Measurements from ENCODE around the gene PADI3. TPM values are rescaled to one million over a fixed set of nuclear protein-coding genes. Genes with fewer than 3 reads are reported as not detected.

PADI3 gene
- total and polyA plus RNA-seq, 2 of the 13 experiments (the other 11 are each of a cell fraction or from before 2014, with no cell fraction given), result not detected

DNA sequence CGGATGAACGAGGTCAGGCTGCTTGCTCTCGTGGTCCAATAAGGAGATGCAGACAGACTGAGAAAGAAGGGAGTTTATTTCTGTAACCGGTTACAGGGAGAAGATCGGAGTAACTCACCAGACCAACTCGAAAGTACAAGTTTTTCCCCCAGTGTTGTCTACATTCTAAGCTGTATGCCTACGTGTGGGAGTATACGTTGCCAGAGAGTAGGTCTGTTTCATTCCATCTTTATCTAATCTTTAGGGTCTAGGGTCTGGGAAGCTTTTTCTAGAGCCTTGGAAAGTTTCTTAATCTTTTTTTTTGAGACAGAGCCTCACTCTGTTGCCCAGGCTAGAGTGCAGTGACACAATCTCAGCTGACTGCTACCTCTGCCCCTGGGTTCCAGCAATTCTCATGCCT, 48.7 kb upstream of the PADI3 start (continued):
- TF ChIP-seq, protein P1, sequence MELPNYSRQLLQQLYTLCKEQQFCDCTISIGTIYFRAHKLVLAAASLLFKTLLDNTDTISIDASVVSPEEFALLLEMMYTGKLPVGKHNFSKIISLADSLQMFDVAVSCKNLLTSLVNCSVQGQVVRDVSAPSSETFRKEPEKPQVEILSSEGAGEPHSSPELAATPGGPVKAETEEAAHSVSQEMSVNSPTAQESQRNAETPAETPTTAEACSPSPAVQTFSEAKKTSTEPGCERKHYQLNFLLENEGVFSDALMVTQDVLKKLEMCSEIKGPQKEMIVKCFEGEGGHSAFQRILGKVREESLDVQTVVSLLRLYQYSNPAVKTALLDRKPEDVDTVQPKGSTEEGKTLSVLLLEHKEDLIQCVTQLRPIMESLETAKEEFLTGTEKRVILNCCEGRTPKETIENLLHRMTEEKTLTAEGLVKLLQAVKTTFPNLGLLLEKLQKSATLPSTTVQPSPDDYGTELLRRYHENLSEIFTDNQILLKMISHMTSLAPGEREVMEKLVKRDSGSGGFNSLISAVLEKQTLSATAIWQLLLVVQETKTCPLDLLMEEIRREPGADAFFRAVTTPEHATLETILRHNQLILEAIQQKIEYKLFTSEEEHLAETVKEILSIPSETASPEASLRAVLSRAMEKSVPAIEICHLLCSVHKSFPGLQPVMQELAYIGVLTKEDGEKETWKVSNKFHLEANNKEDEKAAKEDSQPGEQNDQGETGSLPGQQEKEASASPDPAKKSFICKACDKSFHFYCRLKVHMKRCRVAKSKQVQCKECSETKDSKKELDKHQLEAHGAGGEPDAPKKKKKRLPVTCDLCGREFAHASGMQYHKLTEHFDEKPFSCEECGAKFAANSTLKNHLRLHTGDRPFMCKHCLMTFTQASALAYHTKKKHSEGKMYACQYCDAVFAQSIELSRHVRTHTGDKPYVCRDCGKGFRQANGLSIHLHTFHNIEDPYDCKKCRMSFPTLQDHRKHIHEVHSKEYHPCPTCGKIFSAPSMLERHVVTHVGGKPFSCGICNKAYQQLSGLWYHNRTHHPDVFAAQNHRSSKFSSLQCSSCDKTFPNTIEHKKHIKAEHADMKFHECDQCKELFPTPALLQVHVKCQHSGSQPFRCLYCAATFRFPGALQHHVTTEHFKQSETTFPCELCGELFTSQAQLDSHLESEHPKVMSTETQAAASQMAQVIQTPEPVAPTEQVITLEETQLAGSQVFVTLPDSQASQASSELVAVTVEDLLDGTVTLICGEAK (IDR thresholded peaks at IDR 0.05), result no peak
- TF ChIP-seq, protein P1 (CRISPR knock-in tag; IDR thresholded peaks at IDR 0.05), result no peak
- TF ChIP-seq PITX1 (CRISPR knock-in tag; IDR thresholded peaks at IDR 0.05), result no peak
- TF ChIP-seq ZNF431 (CRISPR knock-in tag; IDR thresholded peaks at IDR 0.05; ENCODE audit: borderline replicate concordance, low read depth), result no peak

DNA sequence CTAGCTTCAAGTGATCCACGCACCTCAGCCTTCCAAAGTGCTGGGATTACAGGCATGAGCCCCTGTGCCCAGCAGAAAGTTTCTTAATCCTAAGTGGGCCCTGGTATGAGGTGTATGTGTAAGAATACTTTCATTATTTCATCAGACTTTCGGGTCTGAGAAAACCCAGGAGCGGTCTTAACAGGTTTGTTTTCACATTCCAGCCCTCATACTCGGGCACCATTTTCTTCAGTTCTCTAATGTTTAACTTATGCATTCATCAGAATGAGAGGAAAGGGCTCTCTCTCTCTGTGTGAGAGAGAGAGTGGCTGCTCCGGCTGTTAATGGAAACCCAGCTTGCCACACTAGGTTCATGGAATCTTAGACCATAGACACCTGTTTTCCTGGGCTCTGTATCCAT, 48.1 kb upstream of the PADI3 start:
- FAIRE-seq (no peak), ATAC-seq (peak; percentile 39; the same call in 2 of the 3 replicates), DNase-seq (ENCODE audit: low spot score) (peak; percentile 7)
- intact Hi-C loops (cut with micrococcal nuclease; ENCODE audit: unreplicated experiment), result no loop called here
- in situ Hi-C loops (cut with HindIII; ENCODE audit: extremely low pct_ligation_motif_present, low pct_unique_long_range_greater_than_20kb), result no loop called here
- Histone ChIP-seq H3K79me2 (ENCODE audit: insufficient read depth, low read length) (no peaks in the 10 kb centered on the region), H3K27me3 (ENCODE audit: control insufficient read depth in 1 of 2, insufficient read depth in 2 of 2, low read length in 2 of 2) (peaks cover 0 to 5% of the 10 kb centered on the region in 2 experiments; a peak in 2 of 5 replicates), H3K27ac (ENCODE audit: extremely low read length, insufficient read depth, low read length) (no peak overlapping the region), H3K4me2 (ENCODE audit: low read depth, low read length) (peak overlapping the region; percentile 12; the same call in 1 of the 2 replicates), H3K9ac (ENCODE audit: insufficient read depth, low read depth, low read length) (no peak overlapping the region), H3K4me1 (ENCODE audit: insufficient read depth, low read length) (0 out of 2 replicates have a peak, but pooled peaks cover 10% of the 10 kb centered on the region), H4K20me1 (ENCODE audit: insufficient read depth, low read length) (no peaks in the 10 kb centered on the region), H3K4me3 (replicated peaks in 1 of 3; ENCODE audit: insufficient read depth in 1 of 3, low read depth in 2 of 3, low read length in 3 of 3) (no peak overlapping the region), H2AFZ (ENCODE audit: low read length) (no peak overlapping the region), H3K36me3 (replicated peaks in 1 of 2; ENCODE audit: control insufficient read depth in 1 of 2, insufficient read depth in 2 of 2, low read length in 2 of 2) (no peaks in the 10 kb centered on the region), H3K9me3 (ENCODE audit: low read length) (no peaks in the 10 kb centered on the region)
- CTCF ChIA-PET (ENCODE audit: low intra/inter-chr PET ratio, low total read pairs), result no interaction called here
- 7% methylated on average over 5 of the region's 5 CpGs for WGBS (ENCODE audit: low lambda C conversion rate)
- no TSS peak for BruUV-seq (replicated peaks)
- POLR2A ChIA-PET, result no interaction called here
- no peak for TF ChIP-seq ZNF619 (CRISPR knock-in tag; IDR thresholded peaks at IDR 0.05)
- no peak for TF ChIP-seq GFI1 (CRISPR knock-in tag; IDR thresholded peaks at IDR 0.05; ENCODE audit: borderline replicate concordance)
- no peak for TF ChIP-seq MTA3 (CRISPR knock-in tag; IDR thresholded peaks at IDR 0.05)
- no peak for TF ChIP-seq HMGA1 (CRISPR knock-in tag; conservative IDR thresholded peaks at IDR 0.05)
- TF ChIP-seq, protein P2, sequence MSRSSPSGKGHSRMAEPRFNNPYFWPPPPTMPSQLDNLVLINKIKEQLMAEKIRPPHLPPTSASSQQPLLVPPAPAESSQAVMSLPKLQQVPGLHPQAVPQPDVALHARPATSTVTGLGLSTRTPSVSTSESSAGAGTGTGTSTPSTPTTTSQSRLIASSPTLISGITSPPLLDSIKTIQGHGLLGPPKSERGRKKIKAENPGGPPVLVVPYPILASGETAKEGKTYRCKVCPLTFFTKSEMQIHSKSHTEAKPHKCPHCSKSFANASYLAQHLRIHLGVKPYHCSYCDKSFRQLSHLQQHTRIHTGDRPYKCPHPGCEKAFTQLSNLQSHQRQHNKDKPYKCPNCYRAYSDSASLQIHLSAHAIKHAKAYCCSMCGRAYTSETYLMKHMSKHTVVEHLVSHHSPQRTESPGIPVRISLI (CRISPR knock-in tag; IDR thresholded peaks at IDR 0.05; ENCODE audit: borderline replicate concordance), result no peak
- TF ChIP-seq ZSCAN12 (CRISPR knock-in tag; IDR thresholded peaks at IDR 0.05), result no peak
- no peak for TF ChIP-seq TBP (CRISPR knock-in tag; IDR thresholded peaks at IDR 0.05)
- TF ChIP-seq ZNF775 (CRISPR knock-in tag; IDR thresholded peaks at IDR 0.05; ENCODE audit: borderline replicate concordance), result no peak
- TF ChIP-seq, protein P3, sequence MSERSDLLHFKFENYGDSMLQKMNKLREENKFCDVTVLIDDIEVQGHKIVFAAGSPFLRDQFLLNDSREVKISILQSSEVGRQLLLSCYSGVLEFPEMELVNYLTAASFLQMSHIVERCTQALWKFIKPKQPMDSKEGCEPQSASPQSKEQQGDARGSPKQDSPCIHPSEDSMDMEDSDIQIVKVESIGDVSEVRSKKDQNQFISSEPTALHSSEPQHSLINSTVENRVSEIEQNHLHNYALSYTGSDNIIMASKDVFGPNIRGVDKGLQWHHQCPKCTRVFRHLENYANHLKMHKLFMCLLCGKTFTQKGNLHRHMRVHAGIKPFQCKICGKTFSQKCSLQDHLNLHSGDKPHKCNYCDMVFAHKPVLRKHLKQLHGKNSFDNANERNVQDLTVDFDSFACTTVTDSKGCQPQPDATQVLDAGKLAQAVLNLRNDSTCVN (CRISPR knock-in tag; IDR thresholded peaks at IDR 0.05; ENCODE audit: borderline replicate concordance), result no peak

Measured in HepG2 (cell line).